ENCODE data around the gene OR52B2. TPM values are rescaled to one million over a fixed set of nuclear protein-coding genes. Genes with fewer than 3 reads are reported as not detected.

OR52B2 gene
- total RNA-seq, 1 experiment from 2014 or later, result not detected

- no peak for ATAC-seq
- H3K36me3 ChIP-seq (ENCODE audit: low read depth, low read length), result peaks cover 36% of the 10 kb centered on the region
- intact Hi-C loops (cut with micrococcal nuclease), result no loop called here
- H2AFZ ChIP-seq (ENCODE audit: low read length), result no peak overlapping the region
- no peak overlapping the region for H3K9ac ChIP-seq (ENCODE audit: low read length)
- DNase-seq, result no peak
- H3K9me3 ChIP-seq (ENCODE audit: low read length), result no peaks in the 10 kb centered on the region
- POLR2A ChIA-PET (ENCODE audit: unreplicated experiment), result no interaction called here
- no peak overlapping the region for H3K4me3 ChIP-seq (ENCODE audit: low read length)
- no TSS peak for BruUV-seq (replicated peaks)
- no peaks in the 10 kb centered on the region for H3F3A ChIP-seq (ENCODE audit: low read length, unreplicated experiment)
- H3K9me2 ChIP-seq (replicated peaks; ENCODE audit: low read length), result no peaks in the 10 kb centered on the region
- H4K20me1 ChIP-seq (ENCODE audit: low read length), result peaks cover 9% of the 10 kb centered on the region; the same call in 1 of the 2 replicates
- TF ChIP-seq EZH2phosphoT487 (IDR thresholded peaks at IDR 0.05; ENCODE audit: borderline replicate concordance, low read length), result no peak
- TF ChIP-seq CTCF (conservative IDR thresholded peaks at IDR 0.05; ENCODE audit: low read depth, low read length), result no peak
- no peak for TF ChIP-seq EZH2 (IDR thresholded peaks at IDR 0.05; ENCODE audit: low read length, unreplicated experiment)
- peaks cover 22% of the 10 kb centered on the region for H3K4me1 ChIP-seq (ENCODE audit: insufficient read depth, low read length)
- no peak overlapping the region for H3K27ac ChIP-seq (ENCODE audit: low read length)
- no peak overlapping the region for H3K4me2 ChIP-seq (ENCODE audit: low read length)
- H3K27me3 ChIP-seq (ENCODE audit: low read length), result no peaks in the 10 kb centered on the region
- no peaks in the 10 kb centered on the region for H3K79me2 ChIP-seq (ENCODE audit: low read length)
- CTCF ChIA-PET, result no interaction called here
Measured at GRCh38 chr11:6216501-6216900, 46.4 kb upstream of the OR52B2 start.

GRCh38 chr11:6214530-6214929 is 44.4 kb upstream of the OR52B2 start:
- H3K9me3 ChIP-seq (ENCODE audit: low read length), result no peaks in the 10 kb centered on the region
- POLR2A ChIA-PET (ENCODE audit: unreplicated experiment), result no interaction called here

More at GRCh38 chr11:6214530-6214929, 44.4 kb upstream of the OR52B2 start:
- TF ChIP-seq CTCF (conservative IDR thresholded peaks at IDR 0.05; ENCODE audit: low read depth, low read length) (no peak), EZH2 (IDR thresholded peaks at IDR 0.05; ENCODE audit: low read length, unreplicated experiment) (no peak), EZH2phosphoT487 (IDR thresholded peaks at IDR 0.05; ENCODE audit: borderline replicate concordance, low read length) (no peak)
- ATAC-seq, result no peak
- Histone ChIP-seq H2AFZ (ENCODE audit: low read length) (no peak overlapping the region), H3K27ac (ENCODE audit: low read length) (no peak overlapping the region), H3K9ac (ENCODE audit: low read length) (no peak overlapping the region), H3K36me3 (ENCODE audit: low read depth, low read length) (peaks cover 33% of the 10 kb centered on the region), H3K4me1 (ENCODE audit: insufficient read depth, low read length) (peaks cover 10% of the 10 kb centered on the region), H4K20me1 (ENCODE audit: low read length) (peaks cover 9% of the 10 kb centered on the region; the same call in 1 of the 2 replicates), H3K4me3 (ENCODE audit: low read length) (no peak overlapping the region), H3K9me2 (replicated peaks; ENCODE audit: low read length) (no peaks in the 10 kb centered on the region), H3K4me2 (ENCODE audit: low read length) (no peak overlapping the region), H3F3A (ENCODE audit: low read length, unreplicated experiment) (no peaks in the 10 kb centered on the region), H3K79me2 (ENCODE audit: low read length) (no peaks in the 10 kb centered on the region), H3K27me3 (ENCODE audit: low read length) (no peaks in the 10 kb centered on the region)
- no peak for DNase-seq
- CTCF ChIA-PET, result no interaction called here
- intact Hi-C loops (cut with micrococcal nuclease), result no loop called here
- no TSS peak for BruUV-seq (replicated peaks)

Data from PC-3 (cell line).